Astrocyte (in vitro differentiated cells and primary cell): ENCODE data around the gene NFKB1. TPM values are rescaled to one million over a fixed set of nuclear protein-coding genes. Genes with fewer than 3 reads are reported as not detected.

Experiments used
- DNase-seq: peaks from one replicate; pipeline ENCODE4 v3.0.0-alpha.2; 2010; ENCODE audit warnings: low read depth
- FAIRE-seq: peaks from 2 replicates; lab custom pipeline; 2011; peaks lifted over from hg19 to GRCh38; lab: Jason Lieb, UNC
- H2AFZ ChIP-seq: 2 replicates; pipeline ENCODE4 v1.6.0; 2012; ENCODE audit warnings: low read depth, low read length, inconsistent platforms
- H3K27ac ChIP-seq: 2 replicates; pipeline ENCODE4 v1.5.1; 2011; ENCODE audit warnings: low read depth, low read length, inconsistent platforms
- H3K27me3 ChIP-seq: 2 replicates; pipeline ENCODE4 v1.6.0; 2011; ENCODE audit warnings: low read length, inconsistent platforms; ENCODE audit not compliant: insufficient read depth
- H3K36me3 ChIP-seq: 2 replicates; pipeline ENCODE4 v1.5.1; 2011; ENCODE audit warnings: low read length, inconsistent platforms; ENCODE audit not compliant: insufficient read depth
- H3K4me1 ChIP-seq: 2 replicates; pipeline ENCODE4 v1.5.1; 2011; ENCODE audit warnings: low read length, inconsistent platforms; ENCODE audit not compliant: insufficient read depth
- H3K4me2 ChIP-seq: 2 replicates; pipeline ENCODE4 v1.6.0; 2012; ENCODE audit warnings: low read length, inconsistent platforms
- H3K4me3 ChIP-seq: 2 replicates; pipeline ENCODE4 v1.5.1; 2011; ENCODE audit warnings: low read depth, mild to moderate bottlenecking, low read length, inconsistent platforms; ENCODE audit not compliant: insufficient read depth
- H3K79me2 ChIP-seq: 2 replicates; pipeline ENCODE4 v1.6.0; 2012; ENCODE audit warnings: mild to moderate bottlenecking, low read length, inconsistent platforms; ENCODE audit not compliant: insufficient read depth
- H3K9ac ChIP-seq: 2 replicates; pipeline ENCODE4 v1.6.0; 2012; ENCODE audit warnings: mild to moderate bottlenecking, low read length, inconsistent platforms
- H3K9me3 ChIP-seq: 2 replicates; pipeline ENCODE4 v1.5.1; 2012; ENCODE audit warnings: low read depth, mild to moderate bottlenecking, low read length, inconsistent platforms; ENCODE audit not compliant: insufficient read depth
- H4K20me1 ChIP-seq: 2 replicates; pipeline ENCODE4 v1.6.0; 2012; ENCODE audit warnings: low read length, inconsistent platforms; ENCODE audit not compliant: insufficient read depth
- H3K27ac Mint-ChIP-seq: one replicate; pipeline ENCODE4 v1.8.0; 2021; ENCODE audit warnings: mild to moderate bottlenecking, mixed read lengths; ENCODE audit not compliant: unreplicated experiment
- H3K27me3 Mint-ChIP-seq: one replicate; pipeline ENCODE4 v1.8.0; 2021; ENCODE audit warnings: low read depth, mixed read lengths; ENCODE audit not compliant: unreplicated experiment
- H3K36me3 Mint-ChIP-seq: one replicate; pipeline ENCODE4 v1.8.0; 2021; ENCODE audit warnings: low read depth, mixed read lengths; ENCODE audit not compliant: unreplicated experiment
- H3K4me1 Mint-ChIP-seq: one replicate; pipeline ENCODE4 v1.8.0; 2021; ENCODE audit warnings: low read depth, mixed read lengths; ENCODE audit not compliant: unreplicated experiment
- H3K4me3 Mint-ChIP-seq: one replicate; pipeline ENCODE4 v1.8.0; 2021; ENCODE audit warnings: mild to moderate bottlenecking, moderate library complexity, mixed read lengths; ENCODE audit not compliant: unreplicated experiment
- H3K9me3 Mint-ChIP-seq: one replicate; pipeline ENCODE4 v1.8.0; 2021; ENCODE audit warnings: mild to moderate bottlenecking, mixed read lengths; ENCODE audit not compliant: unreplicated experiment
- CTCF ChIP-seq: IDR thresholded peaks from 2 replicates; pipeline ENCODE4 v1.5.1; 2011; ENCODE audit warnings: low read depth, mild to moderate bottlenecking, inconsistent platforms, low read length, moderate library complexity; ENCODE audit not compliant: insufficient read depth
- EZH2 ChIP-seq: IDR thresholded peaks from 2 replicates; pipeline ENCODE4 v1.6.1; 2012; ENCODE audit warnings: mild to moderate bottlenecking, low read length, inconsistent platforms; ENCODE audit not compliant: insufficient read depth
- total RNA-seq: library from RNA; stranded (reverse); gene quantifications from 2 replicates; pipeline ENCODE4 v1.2.1, GENCODE V29; 2021

NFKB1 gene
- total RNA-seq, 1 donor from 2014 or later = 19.9 TPM

GRCh38 chr4:102521570-102521969 is 20.4 kb downstream of the NFKB1 start:
- peaks cover 75% of the 10 kb centered on the region for H4K20me1 ChIP-seq
- H3K36me3 Mint-ChIP-seq = no peaks in the 10 kb centered on the region
- H3K9ac ChIP-seq = no peak overlapping the region
- DNase-seq = no peak
- H3K4me1 Mint-ChIP-seq = peaks cover 15% of the 10 kb centered on the region
- H3K27me3 Mint-ChIP-seq = no peaks in the 10 kb centered on the region
- no peaks in the 10 kb centered on the region for H3K27me3 ChIP-seq
- H3K4me3 Mint-ChIP-seq = no peak overlapping the region
- no peaks in the 10 kb centered on the region for H3K4me1 ChIP-seq
- peaks cover 87% of the 10 kb centered on the region for H3K79me2 ChIP-seq
- no peaks in the 10 kb centered on the region for H3K9me3 ChIP-seq
- no peak for FAIRE-seq
- no peak for TF ChIP-seq CTCF
- TF ChIP-seq EZH2 = no peak
- no peaks in the 10 kb centered on the region for H3K36me3 ChIP-seq
- H3K4me3 ChIP-seq = no peak overlapping the region
- H2AFZ ChIP-seq = no peak overlapping the region
- H3K27ac Mint-ChIP-seq = no peak overlapping the region
- H3K4me2 ChIP-seq = no peak overlapping the region
- H3K27ac ChIP-seq = no peak overlapping the region
- peaks cover 3% of the 10 kb centered on the region for H3K9me3 Mint-ChIP-seq

GRCh38 chr4:102522031-102522440 is 20.9 kb downstream of the NFKB1 start:
- Mint-ChIP-seq H3K27ac (no peak overlapping the region), H3K4me3 (no peak overlapping the region), H3K27me3 (no peaks in the 10 kb centered on the region), H3K36me3 (no peaks in the 10 kb centered on the region), H3K9me3 (no peaks in the 10 kb centered on the region), H3K4me1 (peaks cover 15% of the 10 kb centered on the region)
- TF ChIP-seq EZH2 = no peak
- TF ChIP-seq CTCF = no peak
- Histone ChIP-seq H3K4me2 (no peak overlapping the region), H3K4me3 (no peak overlapping the region), H2AFZ (no peak overlapping the region), H3K27ac (no peak overlapping the region), H3K9me3 (no peaks in the 10 kb centered on the region), H3K79me2 (peaks cover 82% of the 10 kb centered on the region), H3K9ac (no peak overlapping the region), H3K36me3 (no peaks in the 10 kb centered on the region), H4K20me1 (peaks cover 71% of the 10 kb centered on the region), H3K27me3 (no peaks in the 10 kb centered on the region), H3K4me1 (no peaks in the 10 kb centered on the region)
- FAIRE-seq = no peak
- no peak for DNase-seq

- Histone ChIP-seq H2AFZ (no peak overlapping the region), H3K79me2 (peaks cover 58% of the 10 kb centered on the region), H3K9me3 (no peaks in the 10 kb centered on the region), H3K36me3 (no peaks in the 10 kb centered on the region), H3K4me3 (no peak overlapping the region), H3K4me2 (no peak overlapping the region), H3K4me1 (no peaks in the 10 kb centered on the region), H3K27ac (no peak overlapping the region), H3K9ac (no peak overlapping the region), H3K27me3 (no peaks in the 10 kb centered on the region), H4K20me1 (peaks cover 55% of the 10 kb centered on the region)
- FAIRE-seq (no peak), DNase-seq (no peak)
- Mint-ChIP-seq H3K36me3 (no peaks in the 10 kb centered on the region), H3K9me3 (no peaks in the 10 kb centered on the region), H3K4me1 (peaks cover 18% of the 10 kb centered on the region), H3K27ac (no peak overlapping the region), H3K27me3 (no peaks in the 10 kb centered on the region), H3K4me3 (no peak overlapping the region)
- no peak for TF ChIP-seq EZH2
- no peak for TF ChIP-seq CTCF
These were observed 23.5 kb downstream of the NFKB1 start for GRCh38 chr4:102524691-102525090.
